GM19193 (cell line): ENCODE results near the gene KRT32.

Experiments used
- POLR2A ChIP-seq: IDR thresholded peaks from 4 replicates; pipeline ENCODE4 v1.6.1; 2011; ENCODE audit not compliant: insufficient read depth, insufficient read length; ENCODE audit errors: extremely low read depth

Gene KRT32

DNA sequence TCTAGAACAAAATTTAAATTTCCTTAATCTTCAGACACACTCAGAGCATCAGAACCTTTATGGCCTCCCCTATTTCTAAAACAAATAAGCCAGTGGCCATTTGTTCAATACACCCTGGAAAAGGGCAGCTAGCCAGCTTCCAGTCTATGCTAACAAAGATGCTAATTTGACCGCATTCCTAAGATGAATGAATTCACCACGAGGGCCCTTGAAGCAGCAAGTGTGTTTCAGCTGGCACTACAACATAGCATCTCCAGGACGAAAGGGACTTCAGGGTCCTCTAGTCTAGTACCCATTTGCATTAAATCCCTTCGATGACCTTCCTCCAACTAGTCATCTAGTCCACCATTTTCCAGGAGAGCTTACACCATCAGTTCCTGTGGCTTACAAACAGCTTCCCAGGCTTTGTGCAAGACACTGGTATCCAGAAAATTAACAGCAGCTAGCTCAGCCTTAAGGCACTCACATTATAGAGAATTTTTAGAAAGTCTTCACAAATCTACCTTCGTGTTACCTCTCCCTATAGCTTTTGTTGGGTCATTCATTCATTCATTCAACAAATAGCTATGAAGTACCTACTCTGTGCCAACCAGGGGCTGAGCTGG, 53.7 kb downstream of the KRT32 start:
- TF ChIP-seq POLR2A: no peak

DNA sequence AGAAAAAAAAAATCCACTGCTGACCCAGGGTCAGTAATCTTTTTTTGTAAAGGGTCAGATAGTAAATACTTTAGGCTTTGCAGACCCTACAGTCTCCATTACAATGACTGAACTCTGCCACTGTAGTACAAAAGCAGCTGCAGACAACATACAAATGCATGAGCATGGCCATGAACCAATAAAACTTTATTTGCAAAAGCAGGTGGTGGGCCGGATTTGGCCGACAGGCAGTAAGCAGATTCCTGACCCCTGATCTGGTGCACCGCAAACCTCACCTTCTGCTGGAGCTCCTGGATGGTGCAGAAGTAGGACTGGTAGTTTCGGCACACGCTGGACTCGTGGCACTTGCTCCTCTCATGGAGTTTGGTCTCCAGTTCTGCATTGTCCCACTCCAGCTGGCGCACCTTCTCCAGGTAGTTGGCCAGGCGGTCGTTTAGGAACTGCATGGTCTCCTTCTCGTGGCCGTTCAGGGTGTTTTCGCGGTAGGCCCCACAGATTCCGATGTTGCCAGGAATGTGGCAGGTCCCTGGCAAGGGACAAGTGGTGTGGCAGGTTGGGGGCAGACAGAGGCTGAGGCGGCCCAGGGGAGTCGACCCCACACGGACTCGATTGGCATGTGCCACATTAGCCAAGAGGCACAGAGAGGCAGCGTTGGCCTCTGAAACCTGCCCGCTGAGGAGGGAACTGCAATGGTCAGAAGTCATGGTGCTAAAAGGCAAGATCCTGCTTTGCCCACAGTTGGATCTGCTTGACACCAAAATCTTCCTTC, 55.9 kb downstream of the KRT32 start:
- no peak for TF ChIP-seq POLR2A
